ENCODE results near the gene C1GALT1C1.
"Not testable (repeated sequence)": the region's sequence is repeated elsewhere in the genome, so short reads cannot be mapped to it uniquely, and the experiment has no call there.

The C1GALT1C1 gene

GRCh38 chrX:120664081-120664480 is 34.2 kb upstream of the C1GALT1C1 start:
- TF ChIP-seq ZFX (IDR thresholded peaks at IDR 0.05) (no peak), CTCF (conservative IDR thresholded peaks at IDR 0.05) (peak; percentile 33)
- no peak overlapping the region for H3K27ac ChIP-seq

- TF ChIP-seq CTCF (conservative IDR thresholded peaks at IDR 0.05): no peak
- no peak for TF ChIP-seq ZFX (IDR thresholded peaks at IDR 0.05)
- no peak overlapping the region for H3K27ac ChIP-seq
Observed at GRCh38 chrX:120662662-120663061, 32.8 kb upstream of the C1GALT1C1 start.

- H3K27ac ChIP-seq: no peak overlapping the region
- TF ChIP-seq CTCF (conservative IDR thresholded peaks at IDR 0.05) (no peak), ZFX (IDR thresholded peaks at IDR 0.05) (no peak)
Observed at GRCh38 chrX:120660637-120661036, 30.8 kb upstream of the C1GALT1C1 start.

GRCh38 chrX:120653000-120653399 is 23.1 kb upstream of the C1GALT1C1 start:
- H3K27ac ChIP-seq: no peak overlapping the region
- TF ChIP-seq ZFX (IDR thresholded peaks at IDR 0.05) (no peak), CTCF (conservative IDR thresholded peaks at IDR 0.05) (no peak)

GRCh38 chrX:120652256-120652655 is 22.4 kb upstream of the C1GALT1C1 start:
- not testable (repeated sequence) for H3K27ac ChIP-seq

- H3K27ac ChIP-seq: no peak overlapping the region
- TF ChIP-seq ZFX (IDR thresholded peaks at IDR 0.05): no peak
- TF ChIP-seq CTCF (conservative IDR thresholded peaks at IDR 0.05): no peak
Observed at GRCh38 chrX:120647127-120647526, 17.3 kb upstream of the C1GALT1C1 start.

GRCh38 chrX:120642871-120643270 is 13.0 kb upstream of the C1GALT1C1 start:
- TF ChIP-seq CTCF (conservative IDR thresholded peaks at IDR 0.05) (no peak), ZFX (IDR thresholded peaks at IDR 0.05) (no peak)
- H3K27ac ChIP-seq: no peak overlapping the region

GRCh38 chrX:120638619-120639018 is 8.8 kb upstream of the C1GALT1C1 start:
- no peak for TF ChIP-seq ZFX (IDR thresholded peaks at IDR 0.05)
- no peak for TF ChIP-seq CTCF (conservative IDR thresholded peaks at IDR 0.05)
- no peak overlapping the region for H3K27ac ChIP-seq

All from C4-2B (cell line).